ENCODE results near the gene RNF217. TPM values are rescaled to one million over a fixed set of nuclear protein-coding genes. Genes with fewer than 3 reads are reported as not detected.

RNF217 gene
- total RNA-seq, 3 donors from 2014 or later, result 11.6 to 47.3 (median 15.0) TPM

DNA sequence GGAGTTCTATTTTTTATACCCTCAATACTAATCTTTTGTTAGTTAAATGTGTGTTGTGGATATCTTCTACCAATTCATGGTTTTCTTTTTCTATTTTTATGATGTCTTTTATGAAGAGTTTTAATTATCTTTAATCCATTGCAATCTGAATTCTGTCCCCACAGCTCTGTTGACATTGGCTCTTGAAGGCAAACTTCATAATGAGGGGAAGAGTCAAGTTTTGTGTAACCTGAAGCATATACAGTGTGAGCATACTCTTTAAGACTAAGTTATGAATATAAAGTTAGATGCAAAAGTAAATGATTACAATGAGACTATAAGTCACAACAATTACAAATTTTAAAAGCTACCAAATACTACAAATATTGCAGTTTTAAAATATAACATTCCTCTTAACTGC, 34.2 kb downstream of the RNF217 start:
- Histone ChIP-seq H3K36me3 (ENCODE audit: low read depth) (no peaks in the 10 kb centered on the region), H3K4me1 (ENCODE audit: low read depth) (peaks cover 4% of the 10 kb centered on the region), H3K4me3 (no peak overlapping the region), H3K9me3 (no peaks in the 10 kb centered on the region)
- DNase-seq (no peak), ATAC-seq (no peak)
- TF ChIP-seq CTCF (IDR thresholded peaks at IDR 0.05), result no peak
- intact Hi-C loops (cut with DNase I, micrococcal nuclease), result no loop called here

- DNase-seq (no peak), ATAC-seq (no peak)
- no peak for TF ChIP-seq CTCF (IDR thresholded peaks at IDR 0.05)
- H3K9me3 ChIP-seq, result no peaks in the 10 kb centered on the region
- peaks cover 4% of the 10 kb centered on the region for H3K4me1 ChIP-seq (ENCODE audit: low read depth)
- no peaks in the 10 kb centered on the region for H3K36me3 ChIP-seq (ENCODE audit: low read depth)
- no peak overlapping the region for H3K4me3 ChIP-seq
- intact Hi-C loops (cut with DNase I, micrococcal nuclease), result no loop called here
Observed at GRCh38 chr6:124997196-124997875, 35.1 kb downstream of the RNF217 start.

DNA sequence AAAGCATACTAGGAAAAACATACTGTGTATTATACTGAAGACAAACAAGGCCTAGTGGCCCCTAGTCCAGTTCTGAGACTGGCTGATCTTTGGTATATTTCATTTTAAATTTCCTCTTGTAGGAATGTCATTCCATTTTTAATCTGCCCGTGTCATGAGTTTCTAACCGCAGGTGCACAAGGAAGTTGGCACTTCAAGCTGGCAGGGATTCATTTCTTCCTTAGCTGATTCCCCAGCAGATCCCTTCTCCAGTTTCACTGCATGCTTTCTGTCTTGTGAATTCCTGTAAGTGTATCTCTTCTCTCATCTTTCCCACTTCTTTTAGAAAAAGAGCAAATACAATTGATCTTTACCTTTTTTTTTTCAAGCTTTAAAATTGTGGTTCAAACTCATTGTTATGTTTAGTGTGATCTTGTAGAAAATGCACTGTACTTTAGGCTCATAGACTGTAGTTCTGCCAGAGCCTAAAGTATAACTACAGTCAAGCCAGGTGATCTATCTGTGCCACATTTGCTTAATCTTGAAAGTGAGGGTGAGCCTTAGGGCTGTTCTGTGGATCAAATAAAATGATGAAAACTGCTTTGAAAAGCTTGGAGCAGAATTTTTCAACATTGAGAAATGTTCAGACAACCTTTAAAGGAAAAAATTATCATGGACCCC, 37.0 kb downstream of the RNF217 start:
- Histone ChIP-seq H3K36me3 (ENCODE audit: low read depth) (no peaks in the 10 kb centered on the region), H3K4me1 (ENCODE audit: low read depth) (peaks cover 4% of the 10 kb centered on the region), H3K9me3 (no peaks in the 10 kb centered on the region), H3K4me3 (no peak overlapping the region)
- DNase-seq, result peak in 1 of 3 donors; percentile 60
- intact Hi-C loops (cut with DNase I, micrococcal nuclease), result no loop called here
- no peak for TF ChIP-seq CTCF (IDR thresholded peaks at IDR 0.05)
- ATAC-seq, result peak; percentile 88

- TF ChIP-seq CTCF (IDR thresholded peaks at IDR 0.05), result no peak
- Histone ChIP-seq H3K36me3 (ENCODE audit: low read depth) (no peaks in the 10 kb centered on the region), H3K9me3 (no peaks in the 10 kb centered on the region), H3K4me3 (no peak overlapping the region), H3K4me1 (ENCODE audit: low read depth) (peaks cover 4% of the 10 kb centered on the region)
- intact Hi-C loops (cut with DNase I, micrococcal nuclease), result no loop called here
- DNase-seq, result no peak
- no peak for ATAC-seq
Observed at GRCh38 chr6:125001684-125002405, 39.6 kb downstream of the RNF217 start.

GRCh38 chr6:125002406-125002741, 40.1 kb downstream of the RNF217 start:
- Histone ChIP-seq H3K9me3 (no peaks in the 10 kb centered on the region), H3K4me1 (ENCODE audit: low read depth) (peaks cover 4% of the 10 kb centered on the region), H3K36me3 (ENCODE audit: low read depth) (no peaks in the 10 kb centered on the region), H3K4me3 (no peak overlapping the region)
- intact Hi-C loops (cut with DNase I, micrococcal nuclease), result no loop called here
- no peak for DNase-seq
- no peak for TF ChIP-seq CTCF (IDR thresholded peaks at IDR 0.05)
- no peak for ATAC-seq

Data from mucosa of descending colon (tissue), 3 donors.